CD4-positive, alpha-beta T cell (primary cell): ENCODE results near the gene TXLNA. TPM values are rescaled to one million over a fixed set of nuclear protein-coding genes. Genes with fewer than 3 reads are reported as not detected.

Experiments used
- ATAC-seq: fragments of 200-7000 bp; cut with Tn5 transposase; one replicate; pipeline ENCODE4 v1.10.0; 2022; ENCODE audit warnings: mild to moderate bottlenecking; ENCODE audit not compliant: poor library complexity
- CTCF ChIA-PET: fragments of 350-600 bp; sonication (Branson Sonifier 250); formaldehyde crosslinking; loops from one replicate; lab custom pipeline; 2021; ENCODE audit warnings: antibody characterized with exemption, inconsistent platforms; lab: Charles Lee
- POLR2A ChIA-PET: fragments of 350-600 bp; sonication (Branson Sonifier 250); formaldehyde crosslinking; loops from one replicate; lab custom pipeline; 2021; ENCODE audit warnings: antibody characterized with exemption, inconsistent platforms; lab: Charles Lee
- DNase-seq, 14 experiments: peaks; one replicate each; pipeline ENCODE4 v3.0.0-alpha.2; 2013 to 2020; ENCODE audit warnings: mixed read lengths in 2 of 14
- H3K27ac ChIP-seq, 2 donors: one replicate each; pipeline versions ENCODE4 v1.5.1 to v1.7.0; 2013; ENCODE audit warnings: low read length in 2 of 2, low read depth in 1 of 2, mild to moderate bottlenecking in 1 of 2
- H3K27me3 ChIP-seq, 2 experiments: 1 replicate in 1 of 2; 2 replicates in 1 of 2; pipeline versions ENCODE4 v1.6.1 to v1.7.0; 2013; ENCODE audit warnings: low read length in 2 of 2, control low read depth in 1 of 2, mild to moderate bottlenecking in 1 of 2, moderate library complexity in 1 of 2; ENCODE audit not compliant: insufficient read depth in 2 of 2, control insufficient read depth in 1 of 2
- H3K36me3 ChIP-seq: one replicate; pipeline ENCODE4 v1.6.1; 2013; ENCODE audit warnings: low read length, control low read depth; ENCODE audit not compliant: insufficient read depth
- H3K4me1 ChIP-seq: one replicate; pipeline ENCODE4 v1.6.1; 2013; ENCODE audit warnings: low read length, control low read depth; ENCODE audit not compliant: insufficient read depth
- H3K4me3 ChIP-seq: one replicate; pipeline ENCODE4 v1.5.1; 2013; ENCODE audit warnings: mild to moderate bottlenecking, low read length, moderate library complexity
- H3K9me3 ChIP-seq, 2 experiments: 1 replicate in 1 of 2; 2 replicates in 1 of 2; pipeline versions ENCODE4 v1.6.1 to v1.7.0; 2013; ENCODE audit warnings: low read length in 2 of 2, mild to moderate bottlenecking in 2 of 2, control low read depth in 1 of 2, moderate library complexity in 1 of 2; ENCODE audit not compliant: control insufficient read depth in 1 of 2, insufficient read depth in 1 of 2
- H3K27ac Mint-ChIP-seq: one replicate; pipeline ENCODE4 v1.8.0; 2020; ENCODE audit warnings: mixed read lengths
- H3K27me3 Mint-ChIP-seq: one replicate; pipeline ENCODE4 v1.8.0; 2021; ENCODE audit warnings: mixed read lengths
- H3K36me3 Mint-ChIP-seq: one replicate; pipeline ENCODE4 v1.8.0; 2021; ENCODE audit warnings: low read depth, mixed read lengths
- H3K4me1 Mint-ChIP-seq: one replicate; pipeline ENCODE4 v1.8.0; 2021; ENCODE audit warnings: low read depth, mixed read lengths
- H3K4me3 Mint-ChIP-seq: one replicate; pipeline ENCODE4 v1.8.0; 2020; ENCODE audit warnings: mild to moderate bottlenecking, mixed read lengths
- H3K9me3 Mint-ChIP-seq: one replicate; pipeline ENCODE4 v1.8.0; 2020; ENCODE audit warnings: mixed read lengths
- intact Hi-C, 2 experiments: fragments of 100-400 bp; cut with DNase I in 1 of 2; cut with micrococcal nuclease in 1 of 2; formaldehyde crosslinking; loops; one replicate each; pipeline versions ENCODE4 v1.15.1 to v1.9.0; 2023 to 2025; cut with DNase I, micrococcal nuclease
- total RNA-seq, 174 experiments: library from RNA in 2 of 174; stranded (reverse) in 2 of 174; gene quantifications; one replicate each; pipeline ENCODE4 v1.2.3 and lab custom pipeline; 2021 to 2026
- TF ChIP-seq, protein P1 (sequence below): fragments of 200-600 bp; IDR thresholded peaks from one replicate; pipeline ENCODE4 v1.8.0; 2022; ENCODE audit warnings: antibody characterized with exemption, mild to moderate bottlenecking

The TXLNA gene
- total RNA-seq, 2 experiments from 2014 or later = 6.3 to 6.4 TPM

DNA sequence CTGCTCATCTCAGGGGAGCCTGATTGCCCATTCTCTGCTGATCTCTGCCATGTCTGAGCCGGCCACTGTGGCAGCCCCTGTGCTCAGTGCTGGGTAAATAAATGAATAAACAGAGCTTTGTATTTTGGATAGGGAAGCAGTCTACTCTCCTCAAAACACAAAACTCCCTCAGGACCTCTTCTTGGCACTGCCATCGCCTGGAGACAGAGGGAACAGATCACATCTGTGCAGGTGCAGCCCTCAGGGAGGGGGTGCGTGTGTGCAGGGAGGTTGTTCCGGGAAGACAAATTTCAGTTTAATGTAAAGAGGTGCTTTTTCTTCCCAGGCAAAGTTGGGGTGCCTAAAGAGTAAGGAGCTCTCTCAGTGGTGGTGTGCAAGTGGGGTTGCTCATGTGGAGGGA is 59.9 kb downstream of the TXLNA start:
- Histone ChIP-seq H3K4me3 (no peak overlapping the region), H3K4me1 (peaks cover 32% of the 10 kb centered on the region), H3K27ac (no peak overlapping the region), H3K9me3 (no peaks in the 10 kb centered on the region), H3K36me3 (no peaks in the 10 kb centered on the region), H3K27me3 (no peaks in the 10 kb centered on the region)
- no peak overlapping the region for H3K27ac Mint-ChIP-seq
- intact Hi-C loops = loop anchor here in 1 of 2 experiments (5.0 kb wide), 1 partner anchor 173 kb away; no protein-coding TSS in a partner anchor
- H3K27me3 Mint-ChIP-seq = no peaks in the 10 kb centered on the region
- ChIA-PET POLR2A (interaction anchor here (2.1 to 21.2 kb wide), 6 partner anchors 10 to 155 kb away, joined by 10 to 543 read pairs (median 22); partner anchors contain the start of genes BSDC1, LCK and MARCKSL1), CTCF (interaction anchor here (1.1 to 4.0 kb wide), 9 partner anchors 10 to 133 kb away, joined by 3 to 48 read pairs (median 10); partner anchors contain the start of genes HDAC1 and LCK)
- H3K36me3 Mint-ChIP-seq = peaks cover 4% of the 10 kb centered on the region
- DNase-seq = no peak
- H3K9me3 Mint-ChIP-seq = no peaks in the 10 kb centered on the region
- TF ChIP-seq, protein P1, sequence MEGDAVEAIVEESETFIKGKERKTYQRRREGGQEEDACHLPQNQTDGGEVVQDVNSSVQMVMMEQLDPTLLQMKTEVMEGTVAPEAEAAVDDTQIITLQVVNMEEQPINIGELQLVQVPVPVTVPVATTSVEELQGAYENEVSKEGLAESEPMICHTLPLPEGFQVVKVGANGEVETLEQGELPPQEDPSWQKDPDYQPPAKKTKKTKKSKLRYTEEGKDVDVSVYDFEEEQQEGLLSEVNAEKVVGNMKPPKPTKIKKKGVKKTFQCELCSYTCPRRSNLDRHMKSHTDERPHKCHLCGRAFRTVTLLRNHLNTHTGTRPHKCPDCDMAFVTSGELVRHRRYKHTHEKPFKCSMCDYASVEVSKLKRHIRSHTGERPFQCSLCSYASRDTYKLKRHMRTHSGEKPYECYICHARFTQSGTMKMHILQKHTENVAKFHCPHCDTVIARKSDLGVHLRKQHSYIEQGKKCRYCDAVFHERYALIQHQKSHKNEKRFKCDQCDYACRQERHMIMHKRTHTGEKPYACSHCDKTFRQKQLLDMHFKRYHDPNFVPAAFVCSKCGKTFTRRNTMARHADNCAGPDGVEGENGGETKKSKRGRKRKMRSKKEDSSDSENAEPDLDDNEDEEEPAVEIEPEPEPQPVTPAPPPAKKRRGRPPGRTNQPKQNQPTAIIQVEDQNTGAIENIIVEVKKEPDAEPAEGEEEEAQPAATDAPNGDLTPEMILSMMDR = no peak
- H3K4me3 Mint-ChIP-seq = peak overlapping the region; percentile 94
- peaks cover 25% of the 10 kb centered on the region for H3K4me1 Mint-ChIP-seq
- no peak for ATAC-seq

DNA sequence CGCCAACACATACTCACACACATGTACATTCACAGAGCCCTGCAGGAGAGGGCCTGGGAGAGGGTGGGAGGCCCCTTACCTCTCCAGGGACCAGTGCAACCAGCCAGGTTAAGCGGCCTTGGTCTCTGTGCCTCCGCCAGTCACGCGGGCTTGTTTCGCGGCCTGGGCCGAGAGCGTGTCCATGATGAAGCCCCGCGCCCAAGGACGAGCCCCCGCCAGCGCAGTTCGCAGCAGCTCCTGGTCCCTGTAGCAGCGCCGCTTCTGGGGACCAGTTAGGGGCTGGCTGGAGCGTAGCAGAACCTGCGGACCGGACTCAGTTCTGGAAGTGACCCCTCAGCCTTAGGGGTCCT is 60.3 kb downstream of the TXLNA start:
- intact Hi-C loops = loop anchor here (1.0 to 5.0 kb wide), 4 partner anchors 11 to 173 kb away; partner anchors contain the start of gene MARCKSL1 (in 1 of the 2)
- POLR2A ChIA-PET = interaction anchor here (0.7 to 21.2 kb wide), 20 partner anchors 8 to 155 kb away, joined by 3 to 543 read pairs (median 7); partner anchors contain the start of genes BSDC1, CCDC28B, HDAC1 and LCK
- no peak overlapping the region for H3K27ac ChIP-seq
- ATAC-seq (no peak), DNase-seq (no peak)
- H3K27me3 ChIP-seq = no peaks in the 10 kb centered on the region
- H3K4me3 ChIP-seq = peak overlapping the region; percentile 90
- H3K27ac Mint-ChIP-seq = peak overlapping the region; percentile 64
- TF ChIP-seq, protein P1 = no peak
- peaks cover 32% of the 10 kb centered on the region for H3K4me1 ChIP-seq
- peaks cover 25% of the 10 kb centered on the region for H3K4me1 Mint-ChIP-seq
- peak overlapping the region; percentile 94 for H3K4me3 Mint-ChIP-seq
- H3K36me3 Mint-ChIP-seq = peaks cover 4% of the 10 kb centered on the region
- H3K36me3 ChIP-seq = no peaks in the 10 kb centered on the region
- no peaks in the 10 kb centered on the region for H3K27me3 Mint-ChIP-seq
- no peaks in the 10 kb centered on the region for H3K9me3 Mint-ChIP-seq
- H3K9me3 ChIP-seq = no peaks in the 10 kb centered on the region
- CTCF ChIA-PET = interaction anchor here (0.8 to 4.0 kb wide), 22 partner anchors 10 to 132 kb away, joined by 3 to 48 read pairs (median 8); partner anchors contain the start of genes HDAC1, LCK and MARCKSL1

DNA sequence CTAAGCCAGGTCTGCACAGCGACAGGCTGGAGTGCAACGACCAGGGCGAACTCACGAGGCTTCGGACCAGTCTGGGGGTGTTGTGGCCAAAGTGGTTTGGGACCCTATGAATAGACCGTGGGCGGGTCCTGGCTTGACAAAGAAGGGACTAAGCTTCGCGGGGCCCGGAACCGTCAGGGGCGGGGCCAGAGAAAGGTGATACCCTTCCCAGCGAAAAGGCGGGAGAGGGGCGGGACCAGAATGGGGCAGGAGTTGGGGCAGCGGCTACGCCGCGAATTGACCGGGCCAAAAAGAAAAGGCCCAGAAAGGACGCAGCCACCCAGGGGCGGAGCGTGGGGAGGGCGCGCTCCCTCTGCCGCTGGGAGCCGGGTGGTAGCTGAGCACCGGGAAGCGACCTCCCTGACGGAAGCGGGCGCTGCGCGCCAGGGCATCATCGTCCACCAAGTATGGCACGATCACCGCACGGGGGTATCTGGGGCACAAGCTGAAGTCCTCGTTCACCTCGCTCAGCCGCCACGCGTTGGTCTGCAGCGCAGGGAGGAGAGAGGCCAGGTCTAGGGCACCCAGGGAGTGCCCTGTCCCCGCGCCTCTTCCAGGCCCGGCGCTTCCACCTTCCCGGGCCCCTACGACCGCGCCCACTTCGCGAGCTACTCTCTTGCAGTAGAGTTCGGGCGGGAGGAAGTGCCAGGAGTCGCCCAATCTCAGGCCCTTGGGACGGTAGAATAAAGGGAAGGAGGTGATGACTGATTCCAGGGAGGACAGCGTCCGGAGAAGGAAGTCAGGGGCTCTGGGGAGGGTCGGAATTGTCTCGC is 60.9 kb downstream of the TXLNA start:
- Histone ChIP-seq H3K36me3 (no peaks in the 10 kb centered on the region), H3K27me3 (no peaks in the 10 kb centered on the region), H3K27ac (peak overlapping the region; percentile 15 to 50), H3K4me3 (peak overlapping the region; percentile 90), H3K4me1 (peaks cover 33% of the 10 kb centered on the region), H3K9me3 (no peaks in the 10 kb centered on the region)
- peak overlapping the region; percentile 94 for H3K4me3 Mint-ChIP-seq
- peaks cover 25% of the 10 kb centered on the region for H3K4me1 Mint-ChIP-seq
- ATAC-seq (peak; percentile 75), DNase-seq (peak in 13 of 14 experiments; percentile 38 to 86 (median 63))
- intact Hi-C loops = loop anchor here (1.0 to 5.0 kb wide), 3 partner anchors 10 to 97 kb away; partner anchors contain the start of gene MARCKSL1 (in 1 of the 2)
- ChIA-PET CTCF (interaction anchor here (0.7 to 4.0 kb wide), 27 partner anchors 9 to 146 kb away, joined by 3 to 48 read pairs (median 6); partner anchors contain the start of genes HDAC1, LCK and MARCKSL1), POLR2A (interaction anchor here (0.7 to 21.2 kb wide), 26 partner anchors 9 to 168 kb away, joined by 3 to 543 read pairs (median 6); partner anchors contain the start of genes BSDC1, CCDC28B, HDAC1 and LCK)
- H3K9me3 Mint-ChIP-seq = no peaks in the 10 kb centered on the region
- peaks cover 4% of the 10 kb centered on the region for H3K36me3 Mint-ChIP-seq
- TF ChIP-seq, protein P1 = peak; percentile 52
- no peaks in the 10 kb centered on the region for H3K27me3 Mint-ChIP-seq
- peak overlapping the region; percentile 64 for H3K27ac Mint-ChIP-seq
